ENCODE results near the gene STAG3. TPM values are rescaled to one million over a fixed set of nuclear protein-coding genes. Genes with fewer than 3 reads are reported as not detected.
"Not testable (repeated sequence)": the region's sequence is repeated elsewhere in the genome, so short reads cannot be mapped to it uniquely, and the experiment has no call there.

STAG3 gene
- total and polyA plus RNA-seq, 4 experiments from 2014 or later: 1.6 to 7.7 (median 5.1) TPM

DNA sequence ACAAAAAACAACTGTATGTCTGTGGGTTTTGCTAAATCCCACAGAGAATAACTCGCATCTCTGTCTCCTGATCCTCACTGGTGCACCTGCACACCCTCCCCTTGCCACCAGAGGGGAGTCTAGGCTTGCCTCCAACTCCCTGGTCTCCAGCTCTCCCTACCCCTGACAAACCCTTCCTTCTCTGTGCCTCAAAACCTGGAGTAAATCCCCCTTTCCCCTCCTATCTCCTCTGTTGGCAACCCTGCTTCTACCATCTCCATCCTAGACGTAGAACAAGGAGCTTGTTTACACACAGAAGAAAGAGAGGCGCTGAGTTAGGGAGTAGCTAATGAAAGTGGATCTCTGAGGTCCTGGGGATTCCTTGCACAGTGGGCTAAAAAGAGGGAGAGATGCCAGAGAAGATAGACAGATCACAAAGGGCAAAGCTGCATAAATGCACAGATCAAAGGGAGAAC lies 45.0 kb upstream of the STAG3 start:
- POLR2A ChIA-PET (ENCODE audit: partially characterized antibody): interaction anchor here (0.7 to 5.5 kb wide), 11 partner anchors 15 to 275 kb away, joined by 3 to 45 read pairs (median 4); partner anchors contain the start of genes AP4M1, LAMTOR4, MCM7 and PVRIG
- Mint-ChIP-seq H3K4me3 (peak overlapping the region in 2 of 8 donors; percentile 39 to 52), H3K27me3 (peaks cover 0 to 1% of the 10 kb centered on the region in 2 donors)

DNA sequence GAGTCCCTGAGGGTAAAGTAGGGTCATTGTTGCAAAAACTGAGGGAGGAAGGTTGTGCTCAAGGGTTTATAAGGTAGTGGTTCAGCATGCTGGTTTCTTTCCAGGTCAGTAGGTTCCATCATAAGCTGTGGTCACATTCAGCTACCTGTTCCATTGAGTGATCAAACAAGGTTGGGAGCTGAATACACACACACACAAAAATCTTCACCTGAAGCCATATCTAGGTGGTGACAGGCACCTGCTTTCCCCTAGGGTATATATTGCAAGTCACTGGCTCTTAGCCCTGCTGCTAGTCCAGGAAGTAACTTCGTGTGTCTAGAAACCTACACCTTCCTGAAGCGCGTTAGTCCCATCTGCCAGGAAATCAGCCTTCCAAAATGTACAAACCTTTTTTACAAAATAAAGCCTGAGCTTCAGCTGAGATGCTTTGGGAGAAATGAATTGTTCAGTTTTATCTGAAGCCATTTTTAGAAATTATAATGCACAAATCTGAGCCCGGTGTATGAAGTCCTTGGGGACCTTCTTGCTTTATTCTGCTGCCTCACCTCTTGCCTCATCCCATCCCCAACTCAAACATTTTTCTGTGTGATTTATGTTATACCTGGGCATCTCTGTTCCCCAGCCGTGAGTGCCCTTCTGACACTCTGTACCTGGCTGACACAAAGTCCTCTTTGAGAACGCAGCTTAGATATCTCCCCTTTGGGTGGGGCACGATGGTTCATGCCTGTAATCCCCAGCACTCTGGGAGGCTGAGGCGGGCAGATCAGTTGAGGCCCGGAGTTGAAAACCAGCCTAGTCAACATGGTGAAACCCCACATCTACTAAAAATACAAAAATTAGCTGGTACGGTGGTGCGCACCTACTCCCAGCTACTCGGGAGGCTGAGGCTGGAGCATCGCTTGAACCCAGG lies 39.6 kb upstream of the STAG3 start:
- POLR2A ChIA-PET (ENCODE audit: partially characterized antibody): interaction anchor here (0.6 to 1.3 kb wide), 4 partner anchors 11 to 106 kb away, joined by 3 to 4 read pairs (median 4); partner anchors contain the start of gene LAMTOR4
- H3K9me3 Mint-ChIP-seq: no peaks in the 10 kb centered on the region
- CTCF ChIA-PET (ENCODE audit: partially characterized antibody): interaction anchor here (0.7 to 1.2 kb wide), 6 partner anchors 9 to 270 kb away, joined by 3 to 5 read pairs (median 3); no protein-coding TSS in a partner anchor
- H3K4me1 Mint-ChIP-seq: peaks cover 3 to 7% (median 5%) of the 10 kb centered on the region in 4 donors
- Histone ChIP-seq H3K4me3 (ENCODE audit: low read length in 2 of 2) (no peak overlapping the region), H3K36me3 (ENCODE audit: insufficient read depth, low read length) (no peaks in the 10 kb centered on the region), H3K27me3 (ENCODE audit: insufficient read depth, low read length) (no peaks in the 10 kb centered on the region), H3K4me1 (ENCODE audit: insufficient read depth, low read length) (peaks cover 6% of the 10 kb centered on the region), H3K27ac (ENCODE audit: low read depth, low read length) (no peak overlapping the region), H3K9me3 (ENCODE audit: control insufficient read depth in 1 of 2, low read length in 2 of 2) (no peaks in the 10 kb centered on the region)
- peak overlapping the region in 3 of 7 donors; percentile 11 to 81 (median 50) for H3K27ac Mint-ChIP-seq
- no peak overlapping the region for H3K4me3 Mint-ChIP-seq
- peaks cover 0 to 1% of the 10 kb centered on the region in 2 donors for H3K27me3 Mint-ChIP-seq
- H3K36me3 Mint-ChIP-seq: no peaks in the 10 kb centered on the region
- intact Hi-C loops (cut with micrococcal nuclease): no loop called here
- DNase-seq: no peak

More for the DNA sequence above, 45.0 kb upstream of the STAG3 start:
- peak; percentile 60 to 71 (median 65) for DNase-seq
- Mint-ChIP-seq H3K36me3 (no peaks in the 10 kb centered on the region), H3K27ac (peak overlapping the region in 5 of 7 donors; percentile 36 to 77 (median 48)), H3K9me3 (no peaks in the 10 kb centered on the region), H3K4me1 (peaks cover 5 to 20% (median 13%) of the 10 kb centered on the region in 4 donors)
- H3K27me3 ChIP-seq (ENCODE audit: insufficient read depth, low read length): no peaks in the 10 kb centered on the region
- no peak overlapping the region for H3K4me3 ChIP-seq (ENCODE audit: low read length in 2 of 2)
- intact Hi-C loops (cut with micrococcal nuclease): loop anchor here (1.0 to 2.0 kb wide), 5 partner anchors 58 to 274 kb away; no protein-coding TSS in a partner anchor
- peaks cover 24% of the 10 kb centered on the region for H3K4me1 ChIP-seq (ENCODE audit: insufficient read depth, low read length)
- H3K27ac ChIP-seq (ENCODE audit: low read depth, low read length): no peak overlapping the region
- no peaks in the 10 kb centered on the region for H3K36me3 ChIP-seq (ENCODE audit: insufficient read depth, low read length)
- no peaks in the 10 kb centered on the region for H3K9me3 ChIP-seq (ENCODE audit: control insufficient read depth in 1 of 2, low read length in 2 of 2)
- CTCF ChIA-PET (ENCODE audit: partially characterized antibody): interaction anchor here (0.7 to 7.2 kb wide), 46 partner anchors 11 to 319 kb away, joined by 3 to 108 read pairs (median 4); partner anchors contain the start of genes AP4M1, AZGP1, GAL3ST4 and GPC2

DNA sequence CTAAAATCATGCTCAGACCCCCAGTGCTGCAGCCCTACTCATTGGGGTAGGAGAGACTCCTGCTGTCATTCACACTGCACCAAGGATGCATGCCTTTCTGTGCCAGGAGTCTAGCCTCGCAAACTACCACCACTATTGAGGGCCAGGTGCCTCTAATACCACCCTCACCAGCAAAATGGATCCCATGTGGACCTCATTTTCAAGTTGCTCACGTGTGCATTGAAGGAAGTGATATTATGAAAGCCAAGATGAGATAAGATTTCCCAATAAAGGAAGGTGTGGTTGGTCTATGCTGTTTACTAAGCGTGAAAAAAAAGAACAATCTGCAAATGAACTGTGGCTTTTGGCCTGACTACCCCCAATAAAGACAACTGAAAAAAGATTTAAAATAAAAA lies 36.2 kb upstream of the STAG3 start:
- peaks cover 6% of the 10 kb centered on the region for H3K4me1 ChIP-seq (ENCODE audit: insufficient read depth, low read length)
- DNase-seq: no peak
- intact Hi-C loops (cut with micrococcal nuclease): no loop called here

GRCh38 chr7:100142461-100142860 lies 35.3 kb upstream of the STAG3 start:
- Mint-ChIP-seq H3K9me3 (no peaks in the 10 kb centered on the region), H3K4me1 (peaks cover 3 to 9% (median 5%) of the 10 kb centered on the region in 4 donors), H3K4me3 (no peak overlapping the region), H3K27ac (no peak overlapping the region), H3K27me3 (no peaks in the 10 kb centered on the region), H3K36me3 (no peaks in the 10 kb centered on the region)
- Histone ChIP-seq H3K27me3 (ENCODE audit: insufficient read depth, low read length) (no peaks in the 10 kb centered on the region), H3K36me3 (ENCODE audit: insufficient read depth, low read length) (no peaks in the 10 kb centered on the region), H3K4me3 (ENCODE audit: low read length in 2 of 2) (no peak overlapping the region), H3K4me1 (ENCODE audit: insufficient read depth, low read length) (peaks cover 6% of the 10 kb centered on the region), H3K9me3 (ENCODE audit: control insufficient read depth in 1 of 2, low read length in 2 of 2) (no peaks in the 10 kb centered on the region), H3K27ac (ENCODE audit: low read depth, low read length) (no peak overlapping the region)
- ChIA-PET POLR2A (ENCODE audit: partially characterized antibody) (interaction anchor here (1.5 kb wide), 1 partner anchor 16 kb away, joined by 3 read pairs; the partner anchor contains the start of gene MBLAC1), CTCF (ENCODE audit: partially characterized antibody) (interaction anchor here (3.1 kb wide), 1 partner anchor 11 kb away, joined by 25 read pairs; no protein-coding TSS in a partner anchor)
- no peak for DNase-seq
- intact Hi-C loops (cut with micrococcal nuclease): no loop called here

More for the DNA sequence above, 36.2 kb upstream of the STAG3 start:
- Histone ChIP-seq H3K36me3 (ENCODE audit: insufficient read depth, low read length) (no peaks in the 10 kb centered on the region), H3K9me3 (ENCODE audit: control insufficient read depth in 1 of 2, low read length in 2 of 2) (no peaks in the 10 kb centered on the region), H3K27me3 (ENCODE audit: insufficient read depth, low read length) (no peaks in the 10 kb centered on the region), H3K27ac (ENCODE audit: low read depth, low read length) (no peak overlapping the region), H3K4me3 (ENCODE audit: low read length in 2 of 2) (no peak overlapping the region)
- no peak overlapping the region for H3K27ac Mint-ChIP-seq
- H3K4me1 Mint-ChIP-seq: peaks cover 3 to 9% (median 5%) of the 10 kb centered on the region in 4 donors
- H3K9me3 Mint-ChIP-seq: no peaks in the 10 kb centered on the region
- H3K27me3 Mint-ChIP-seq: no peaks in the 10 kb centered on the region
- H3K4me3 Mint-ChIP-seq: no peak overlapping the region
- POLR2A ChIA-PET (ENCODE audit: partially characterized antibody): interaction anchor here (1.1 to 1.5 kb wide), 2 partner anchors 15 to 18 kb away, joined by 3 to 4 read pairs; partner anchors contain the start of gene MBLAC1
- CTCF ChIA-PET (ENCODE audit: partially characterized antibody): interaction anchor here (3.1 kb wide), 1 partner anchor 10 kb away, joined by 25 read pairs; no protein-coding TSS in a partner anchor
- no peaks in the 10 kb centered on the region for H3K36me3 Mint-ChIP-seq

- not testable (repeated sequence) for H3K9me3 Mint-ChIP-seq, H3K27me3 Mint-ChIP-seq
- H3K36me3 Mint-ChIP-seq: peaks cover 6 to 10% of the 10 kb centered on the region in 2 donors
These were observed 31.4 kb upstream of the STAG3 start for GRCh38 chr7:100146350-100146749.

DNA sequence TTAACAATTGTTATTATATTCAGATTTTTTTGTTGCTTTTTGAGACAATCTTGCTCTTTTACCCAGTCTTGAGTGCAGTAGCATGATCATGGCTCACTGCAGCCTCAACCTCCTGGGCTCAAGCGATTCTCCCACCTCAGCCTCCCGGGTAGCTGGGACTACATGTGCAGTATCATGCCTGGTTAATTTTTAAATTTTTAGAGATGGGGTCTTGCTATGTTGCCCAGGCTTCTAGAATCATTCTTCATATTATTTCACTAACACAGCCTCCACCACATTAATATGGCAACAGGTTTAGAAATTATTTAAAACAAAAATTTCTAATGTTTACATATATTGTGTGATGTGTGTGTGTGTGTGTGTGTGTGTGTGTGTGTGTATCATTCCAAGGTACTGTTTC lies 30.4 kb upstream of the STAG3 start:
- Mint-ChIP-seq H3K4me3 (peak overlapping the region in 2 of 8 donors; percentile 22 to 94), H3K4me1 (peaks cover 13 to 35% (median 22%) of the 10 kb centered on the region in 4 donors), H3K27me3 (no peaks in the 10 kb centered on the region), H3K27ac (peak overlapping the region in 2 of 7 donors; percentile 78 to 97), H3K9me3 (peaks cover 0 to 6% (median 0%) of the 10 kb centered on the region in 8 donors), H3K36me3 (peaks cover 8 to 15% of the 10 kb centered on the region in 2 donors)
- H3K9me3 ChIP-seq (ENCODE audit: control insufficient read depth in 1 of 2, low read length in 2 of 2): no peaks in the 10 kb centered on the region
- H3K27me3 ChIP-seq (ENCODE audit: insufficient read depth, low read length): no peaks in the 10 kb centered on the region
- no peak for DNase-seq
- peaks cover 3% of the 10 kb centered on the region for H3K36me3 ChIP-seq (ENCODE audit: insufficient read depth, low read length)
- H3K4me1 ChIP-seq (ENCODE audit: insufficient read depth, low read length): peaks cover 30% of the 10 kb centered on the region
- no peak overlapping the region for H3K4me3 ChIP-seq (ENCODE audit: low read length in 2 of 2)
- ChIA-PET CTCF (ENCODE audit: partially characterized antibody) (interaction anchor here (0.6 to 3.1 kb wide), 8 partner anchors 9 to 70 kb away, joined by 3 to 22 read pairs (median 5); no protein-coding TSS in a partner anchor), POLR2A (ENCODE audit: partially characterized antibody) (interaction anchor here (0.8 to 6.5 kb wide), 9 partner anchors 12 to 73 kb away, joined by 3 to 95 read pairs (median 21); partner anchors contain the start of genes GAL3ST4, GPC2, MBLAC1 and PVRIG)
- intact Hi-C loops (cut with micrococcal nuclease): no loop called here
- H3K27ac ChIP-seq (ENCODE audit: low read depth, low read length): no peak overlapping the region

More at GRCh38 chr7:100146350-100146749, 31.4 kb upstream of the STAG3 start:
- ChIA-PET POLR2A (ENCODE audit: partially characterized antibody) (interaction anchor here (2.7 to 5.0 kb wide), 3 partner anchors 13 to 74 kb away, joined by 21 to 73 read pairs (median 28); partner anchors contain the start of genes MBLAC1, PVRIG and TRAPPC14), CTCF (ENCODE audit: partially characterized antibody) (interaction anchor here (0.8 to 3.1 kb wide), 5 partner anchors 8 to 71 kb away, joined by 3 to 22 read pairs (median 4); no protein-coding TSS in a partner anchor)
- intact Hi-C loops (cut with micrococcal nuclease); H3K36me3 ChIP-seq (ENCODE audit: insufficient read depth, low read length); H3K9me3 ChIP-seq (ENCODE audit: control insufficient read depth in 1 of 2, low read length in 2 of 2); H3K27ac ChIP-seq (ENCODE audit: low read depth, low read length); DNase-seq; H3K4me3 ChIP-seq (ENCODE audit: low read length in 2 of 2); H3K27me3 ChIP-seq (ENCODE audit: insufficient read depth, low read length); H3K4me3 Mint-ChIP-seq: not testable (repeated sequence)
- peak overlapping the region in 1 of 7 donors; percentile 22 for H3K27ac Mint-ChIP-seq
- peaks cover 16 to 31% (median 20%) of the 10 kb centered on the region in 4 donors for H3K4me1 Mint-ChIP-seq
- peaks cover 24% of the 10 kb centered on the region for H3K4me1 ChIP-seq (ENCODE audit: insufficient read depth, low read length)
